ENCODE results near the gene PCNX3.
A peak's percentile ranks its signal among the peaks of the same experiment; 100 is the strongest.

PCNX3 gene

DNA sequence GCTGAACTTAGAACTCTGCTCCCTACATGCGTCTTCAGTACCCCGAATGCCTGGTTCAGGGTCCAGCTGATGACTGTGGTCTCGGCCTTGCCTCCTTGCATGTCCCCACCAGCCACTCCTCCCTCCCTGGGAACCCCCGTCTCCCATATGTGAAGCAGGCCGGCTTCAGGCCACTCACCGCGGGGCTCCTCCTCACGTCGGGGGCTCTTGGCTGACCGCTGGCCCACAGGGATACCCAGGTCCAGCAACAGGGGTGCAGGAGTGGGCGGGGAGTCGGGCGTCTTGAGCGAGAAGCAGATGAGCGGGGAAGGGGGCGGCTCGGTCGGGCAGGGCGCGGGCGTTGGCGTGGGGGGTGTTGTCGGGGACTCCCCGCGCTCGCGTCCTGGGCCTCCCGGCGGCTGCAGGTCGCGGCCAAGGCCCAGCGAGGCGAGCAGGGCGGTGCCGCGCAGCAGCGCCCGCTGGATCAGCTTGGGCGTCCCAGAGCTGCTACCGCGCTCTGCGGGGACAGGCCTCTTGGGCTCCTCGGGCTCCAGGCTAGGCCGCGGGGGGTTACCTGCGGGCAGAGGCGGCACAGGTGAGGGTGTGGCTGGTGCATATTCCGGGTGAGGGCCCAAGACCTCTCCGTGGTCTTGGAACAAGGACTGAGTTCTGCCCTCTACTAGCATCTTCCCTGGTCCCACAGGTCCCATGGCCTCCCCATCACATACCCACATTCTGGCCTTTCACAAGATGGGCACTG, 16.2 kb upstream of the PCNX3 start:
- DNase-seq = no peak

DNA sequence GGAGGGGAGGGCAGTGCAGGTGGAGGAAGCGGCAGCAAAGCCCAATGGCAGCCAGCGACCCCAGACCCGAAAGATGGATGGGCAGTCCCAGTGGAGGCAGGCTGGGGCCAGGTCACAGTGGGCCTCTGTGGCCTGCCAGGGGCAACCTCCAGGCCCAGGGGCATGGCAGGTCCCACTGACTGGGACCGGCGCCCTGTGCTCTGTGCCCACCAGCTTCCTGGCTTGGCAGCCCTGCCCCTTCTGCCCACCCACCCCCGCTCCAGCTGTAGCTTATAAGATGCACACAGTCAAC, 15.7 kb upstream of the PCNX3 start:
- DNase-seq = no peak

DNA sequence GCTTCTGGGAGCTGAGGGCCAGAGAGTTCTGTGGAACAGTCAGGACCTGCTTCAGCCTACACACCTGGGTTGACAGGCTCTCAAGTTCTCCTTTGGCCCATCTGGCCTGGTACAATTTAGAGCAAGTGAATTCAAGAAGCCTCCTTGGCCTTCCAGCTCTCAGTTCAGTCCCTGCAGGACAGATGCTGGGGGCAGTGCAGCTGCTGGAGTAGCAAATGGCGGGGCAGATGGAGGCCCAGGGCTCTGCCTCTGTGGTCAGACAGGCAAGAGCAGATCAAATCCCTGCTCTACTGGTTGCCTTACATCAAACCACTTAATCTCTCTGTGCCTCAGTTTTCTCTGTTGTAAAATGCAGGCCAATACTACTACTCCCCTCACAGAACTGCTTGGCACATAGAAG, 11.3 kb upstream of the PCNX3 start:
- DNase-seq = no peak

DNA sequence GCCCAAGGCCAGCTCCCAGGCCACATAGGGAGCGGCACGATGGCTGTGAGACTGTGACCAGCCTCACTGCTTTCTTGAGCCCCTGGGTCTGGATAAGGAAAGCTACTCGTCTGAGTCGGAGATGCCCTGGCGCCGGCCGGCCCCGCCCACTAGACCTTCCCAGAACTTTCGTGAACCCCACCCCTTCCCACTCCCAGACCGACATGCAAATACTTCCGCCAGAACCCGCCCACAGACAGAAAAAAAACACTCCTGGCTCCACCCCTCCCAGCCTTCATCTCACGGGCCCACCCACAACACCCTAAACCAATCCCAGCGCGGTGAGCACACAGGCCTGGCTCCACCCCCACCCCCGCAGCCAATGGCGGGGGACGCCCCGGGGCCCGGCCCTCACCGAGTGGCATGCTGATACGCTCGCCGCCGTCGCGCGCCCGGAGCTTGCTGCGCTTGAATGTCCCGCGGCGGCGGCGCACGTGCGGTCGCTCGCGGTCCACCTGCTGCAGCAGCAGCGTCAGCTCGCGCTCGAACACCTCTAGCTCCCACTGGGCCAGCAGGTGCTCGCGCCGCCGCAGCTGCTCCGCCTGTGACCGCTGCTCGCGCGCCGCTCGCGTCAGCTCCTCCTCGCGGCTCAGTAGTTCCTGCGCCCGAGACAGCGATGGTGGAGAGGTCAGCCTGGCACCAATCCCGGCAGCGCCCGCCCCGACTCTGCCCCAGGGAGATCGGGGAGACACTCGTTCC, 8.5 kb upstream of the PCNX3 start:
- no peak for DNase-seq

DNA sequence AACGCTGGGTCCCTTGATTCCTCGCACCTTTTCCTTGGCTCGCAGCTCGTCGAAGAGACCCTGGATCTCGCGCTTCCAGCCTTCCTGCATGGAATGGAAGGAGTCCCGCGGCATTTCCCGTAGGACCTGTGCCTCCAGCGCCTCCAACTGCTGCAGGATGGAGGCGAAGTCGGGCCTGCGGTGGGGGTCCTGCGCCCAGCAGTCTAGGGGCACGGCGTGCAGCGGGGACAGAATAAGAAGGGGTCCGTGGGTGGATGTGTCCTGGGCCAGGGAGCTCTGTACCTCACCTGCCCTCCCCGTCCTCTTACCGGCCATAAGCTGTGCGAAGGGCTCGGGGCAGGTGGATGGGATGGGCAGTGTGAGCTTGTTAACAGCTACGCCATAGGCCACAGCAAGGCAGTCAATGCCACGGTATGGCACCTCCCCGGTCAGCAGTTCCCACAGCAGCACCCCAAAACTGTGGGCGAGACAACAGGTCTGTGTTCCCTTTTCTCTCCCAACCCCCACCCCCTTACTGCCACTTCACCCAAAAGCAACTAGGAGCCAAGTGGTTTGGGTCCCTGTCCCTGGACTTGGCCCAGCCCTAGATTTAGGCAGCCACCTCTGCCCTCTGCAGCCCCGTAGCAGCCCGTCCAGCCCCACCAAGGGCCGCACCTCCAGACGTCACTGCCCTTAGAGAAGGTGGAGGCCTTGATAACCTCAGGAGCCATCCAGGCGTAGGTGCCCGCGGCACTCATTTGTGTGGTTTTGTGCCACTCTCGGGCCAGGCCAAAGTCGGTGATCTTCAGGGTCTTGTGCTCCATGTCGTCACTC, 7.8 kb upstream of the PCNX3 start:
- no peak for DNase-seq

DNA sequence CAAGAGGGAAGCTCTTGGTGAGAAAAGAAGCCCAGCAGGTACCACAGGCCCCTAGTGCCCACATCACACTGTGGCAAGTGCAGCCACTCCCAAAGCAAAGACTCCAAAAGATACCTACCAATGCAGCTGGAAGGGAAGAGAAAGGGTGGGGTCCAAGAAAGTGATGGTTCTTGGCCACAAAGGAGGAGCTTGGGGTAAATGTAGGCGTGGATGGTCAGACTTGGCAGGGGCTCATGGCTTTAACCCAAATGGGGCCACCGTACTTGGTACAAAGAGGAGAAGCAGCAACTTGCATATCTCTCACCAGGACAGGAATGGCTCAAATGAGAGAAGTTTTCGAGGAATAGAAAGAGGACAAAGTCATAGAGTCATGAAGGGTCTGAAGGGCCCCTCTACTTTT, 6.3 kb upstream of the PCNX3 start:
- DNase-seq = no peak

DNA sequence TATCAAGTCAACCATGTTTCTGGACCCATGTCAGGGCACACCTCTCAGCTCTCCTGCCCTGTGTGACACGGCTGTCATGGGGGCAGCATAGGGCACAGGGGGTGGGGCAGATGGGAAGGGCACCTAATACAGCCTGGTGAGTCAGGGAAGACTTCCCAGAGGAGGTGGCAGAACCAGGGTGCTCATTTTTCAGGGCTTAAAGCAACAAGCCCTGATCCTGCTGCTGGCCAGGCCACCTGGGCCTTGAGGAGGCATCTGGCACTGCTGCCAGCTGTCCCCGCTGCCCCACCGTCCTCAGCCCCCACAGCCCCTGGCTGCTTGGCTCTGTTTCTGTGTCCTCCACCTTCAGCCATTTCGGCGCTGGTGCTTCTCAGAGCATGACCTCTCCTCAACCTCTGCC, 5.9 kb upstream of the PCNX3 start:
- DNase-seq = no peak

DNA sequence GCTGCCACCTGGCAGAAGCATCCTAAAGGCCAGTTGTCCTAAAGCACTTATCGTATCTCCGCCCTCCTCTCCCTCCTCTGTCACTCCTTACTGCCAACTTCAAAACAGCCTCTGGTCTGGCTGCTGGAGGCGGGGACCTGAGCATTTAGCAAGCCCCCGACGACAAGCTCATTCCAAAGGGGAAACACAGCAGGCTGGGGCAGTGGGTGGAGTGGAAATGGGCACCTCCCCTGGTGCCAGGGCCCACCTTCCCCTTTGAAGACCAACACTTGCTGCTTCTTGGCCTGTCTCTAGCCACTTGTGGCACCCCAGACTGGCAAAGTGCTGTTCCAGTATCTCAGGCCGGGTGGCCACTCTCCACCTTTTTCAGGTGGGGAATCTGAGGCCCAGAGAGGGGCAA, 5.2 kb upstream of the PCNX3 start:
- DNase-seq = no peak

DNA sequence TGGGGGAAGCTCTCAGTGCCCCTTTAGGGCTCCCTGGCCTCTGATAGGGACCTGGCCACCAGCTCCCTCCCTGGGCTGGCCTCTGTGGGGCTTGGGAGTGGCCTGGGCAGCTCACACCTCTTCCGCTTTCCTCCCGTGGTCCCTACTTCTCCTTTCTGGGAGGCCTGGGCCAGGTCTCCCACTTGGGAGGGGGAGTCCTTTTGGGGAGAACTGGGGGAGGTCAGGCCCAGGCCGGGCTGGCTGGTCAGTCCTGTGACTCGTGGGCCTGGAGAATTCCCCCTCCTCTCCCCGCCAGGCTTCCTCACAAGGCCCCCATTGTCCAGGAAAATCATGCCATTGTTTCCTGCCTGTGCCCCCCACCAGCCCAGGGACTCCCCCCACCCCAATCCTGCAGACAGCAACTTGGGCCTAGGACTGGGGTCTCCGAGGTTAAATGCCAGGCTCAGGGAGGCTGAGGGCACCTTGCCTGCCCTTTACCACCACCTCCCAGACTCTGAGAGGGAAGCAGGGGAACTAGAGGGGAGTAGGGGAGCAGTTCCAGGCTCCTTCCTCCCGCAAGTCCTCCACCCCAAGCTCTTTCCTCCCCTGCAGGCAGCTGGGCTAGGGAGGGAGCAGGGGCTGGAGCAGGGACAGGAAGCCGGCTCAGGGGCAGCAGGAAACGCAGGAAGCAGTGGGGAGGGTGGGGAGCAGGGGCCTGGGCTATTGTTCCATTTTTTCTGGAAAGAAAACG, 4.4 kb upstream of the PCNX3 start:
- DNase-seq = no peak

DNA sequence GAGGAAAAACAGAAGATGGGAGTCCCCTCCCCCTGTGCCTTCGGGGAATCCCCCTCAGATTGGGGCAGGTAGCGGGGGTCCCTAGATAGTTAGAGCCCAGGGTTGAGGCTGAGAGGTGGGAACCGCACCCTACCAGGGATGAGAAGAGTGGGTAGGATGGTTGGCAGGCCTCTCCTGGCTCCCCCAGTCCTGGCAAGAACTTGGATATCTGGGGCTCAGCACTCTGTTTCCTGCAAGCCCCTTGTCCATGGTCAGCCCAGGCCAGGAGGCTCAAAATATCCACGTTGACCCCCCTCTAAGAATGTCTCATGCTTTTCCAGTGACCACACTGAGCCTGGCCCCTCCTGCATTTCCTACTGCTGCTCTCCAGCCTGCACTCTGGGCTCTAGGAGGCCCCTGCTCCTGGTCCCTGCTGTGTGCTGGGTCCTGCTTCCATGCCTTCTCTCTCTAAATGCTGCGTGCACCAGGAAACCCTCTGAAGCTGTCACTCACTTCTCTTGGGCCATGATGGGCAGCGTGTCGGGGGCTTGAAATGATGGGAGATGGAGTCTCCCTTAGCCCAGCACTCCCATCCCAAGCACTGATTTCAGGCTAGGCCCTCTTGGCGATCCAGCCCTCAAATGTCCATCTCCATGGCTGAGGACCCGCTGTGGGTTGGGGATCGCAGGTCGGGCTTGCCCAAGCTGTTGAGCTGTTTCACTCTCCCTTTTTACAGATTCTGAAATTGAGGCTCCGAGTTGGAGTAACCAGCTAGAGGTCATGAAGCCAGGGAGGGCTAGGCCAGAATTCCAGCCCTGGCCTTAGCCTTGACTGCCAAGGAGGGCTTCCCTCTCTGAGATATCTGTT, 3.6 kb upstream of the PCNX3 start:
- no peak for DNase-seq

DNA sequence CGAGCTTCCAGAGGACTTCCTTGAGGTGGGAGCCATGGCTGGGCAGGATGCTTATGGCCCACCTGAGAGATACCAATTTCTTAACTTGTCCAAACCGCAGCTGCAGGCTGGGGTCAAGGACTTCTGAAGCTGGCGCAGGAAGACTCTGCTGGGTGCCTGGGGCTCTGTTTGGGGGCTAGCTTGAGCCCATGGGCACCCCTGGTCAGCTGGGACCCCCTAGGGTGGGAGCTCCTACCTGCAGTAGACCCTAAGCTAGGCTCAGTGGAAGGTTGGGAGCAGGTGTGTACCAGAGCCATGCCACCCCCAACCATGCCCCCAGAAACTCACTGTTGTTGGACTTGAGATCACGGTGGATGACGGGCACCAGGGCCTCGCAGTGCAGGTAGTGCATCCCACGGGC, 2.9 kb upstream of the PCNX3 start:
- DNase-seq = no peak

DNA sequence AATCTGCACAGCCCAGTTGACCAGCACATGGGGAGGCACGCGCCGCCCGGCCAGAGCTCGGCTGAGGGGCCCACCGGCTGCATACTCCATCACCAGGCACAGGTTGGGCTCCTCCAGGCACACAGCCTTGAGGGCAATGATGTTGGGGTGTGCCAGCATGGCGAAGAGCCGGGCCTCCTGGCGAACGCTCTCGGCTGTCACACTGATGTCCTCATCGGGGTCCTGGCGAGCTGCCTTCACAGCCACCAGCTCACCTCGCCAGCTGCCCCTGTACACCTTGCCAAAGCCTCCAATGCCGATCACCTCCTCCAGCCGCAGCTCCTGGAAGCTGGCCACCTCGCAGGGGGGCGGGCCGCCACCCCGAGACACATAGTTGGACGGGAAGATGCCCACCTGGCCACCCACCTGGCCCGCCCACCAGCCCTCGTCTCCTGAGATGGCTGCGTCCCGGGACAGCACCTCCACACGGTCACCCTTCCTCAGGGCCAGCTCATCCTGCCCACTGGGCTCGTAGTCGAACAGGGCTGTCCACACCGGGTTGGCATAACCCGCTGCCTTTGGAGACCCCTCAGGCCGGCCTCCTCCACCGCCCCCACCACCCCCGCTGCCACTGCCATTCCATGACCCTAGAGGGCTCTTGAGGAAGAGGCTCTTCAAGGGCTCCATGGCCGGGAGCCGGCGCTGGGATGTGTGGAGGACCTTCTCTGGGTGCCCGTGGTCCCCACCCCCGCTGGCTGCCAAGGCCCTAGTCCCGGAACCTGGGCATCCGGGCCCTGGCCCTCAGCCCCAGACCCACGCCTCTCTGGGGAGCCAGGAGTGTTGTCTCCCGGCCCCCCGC, 2.3 kb upstream of the PCNX3 start:
- DNase-seq = no peak

DNA sequence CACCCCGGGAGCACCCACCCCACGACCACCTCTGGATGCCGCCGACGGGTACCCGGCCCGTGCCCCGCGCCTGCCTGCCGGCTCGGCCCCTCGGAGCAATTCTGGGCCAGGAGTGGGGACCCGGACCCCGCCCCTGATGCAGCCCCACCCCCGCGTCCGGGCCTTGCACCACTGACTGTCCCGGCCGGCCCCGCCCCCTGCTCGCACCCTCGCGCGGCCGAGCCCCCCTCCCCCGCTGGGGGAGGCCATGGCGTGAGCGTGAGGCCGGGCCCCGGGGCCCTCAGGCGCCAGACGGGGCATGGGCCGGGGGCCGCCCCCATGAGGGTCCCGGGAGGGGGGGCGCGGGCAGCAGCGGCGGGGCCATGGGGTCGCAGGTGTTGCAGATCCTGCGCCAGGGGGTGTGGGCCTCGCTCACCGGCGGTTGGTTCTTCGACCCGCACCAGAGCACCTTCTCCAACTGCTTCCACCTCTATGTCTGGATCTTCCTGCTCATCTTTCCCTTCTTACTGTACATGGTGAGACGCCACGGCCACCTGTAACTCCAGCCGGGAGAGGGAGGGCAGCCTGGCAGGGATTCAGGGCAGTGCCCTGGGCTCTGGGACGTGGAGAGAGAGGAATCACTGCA, 486 bp downstream of the PCNX3 start:
- DNase-seq = peak; percentile 57

DNA sequence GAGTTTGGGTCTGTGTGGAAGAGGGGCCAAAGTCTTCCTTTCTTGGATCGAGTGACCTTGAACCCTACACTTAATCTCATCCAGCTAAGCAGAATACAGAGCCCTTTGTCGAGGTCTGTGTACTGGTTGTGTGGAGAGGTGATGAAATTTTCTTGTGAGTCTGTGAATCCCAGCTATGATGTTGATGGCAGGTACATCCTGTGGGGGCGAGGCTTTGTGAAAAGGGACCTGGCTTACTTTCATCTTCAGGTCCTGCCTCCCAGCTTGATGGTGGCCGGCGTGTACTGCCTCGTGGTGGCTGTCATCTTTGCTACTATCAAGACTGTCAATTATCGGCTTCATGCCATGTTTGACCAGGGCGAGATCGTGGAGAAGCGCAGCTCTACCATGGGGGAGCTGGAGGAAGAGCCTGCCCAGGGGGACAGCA, 1.0 kb downstream of the PCNX3 start:
- no peak for DNase-seq

DNA sequence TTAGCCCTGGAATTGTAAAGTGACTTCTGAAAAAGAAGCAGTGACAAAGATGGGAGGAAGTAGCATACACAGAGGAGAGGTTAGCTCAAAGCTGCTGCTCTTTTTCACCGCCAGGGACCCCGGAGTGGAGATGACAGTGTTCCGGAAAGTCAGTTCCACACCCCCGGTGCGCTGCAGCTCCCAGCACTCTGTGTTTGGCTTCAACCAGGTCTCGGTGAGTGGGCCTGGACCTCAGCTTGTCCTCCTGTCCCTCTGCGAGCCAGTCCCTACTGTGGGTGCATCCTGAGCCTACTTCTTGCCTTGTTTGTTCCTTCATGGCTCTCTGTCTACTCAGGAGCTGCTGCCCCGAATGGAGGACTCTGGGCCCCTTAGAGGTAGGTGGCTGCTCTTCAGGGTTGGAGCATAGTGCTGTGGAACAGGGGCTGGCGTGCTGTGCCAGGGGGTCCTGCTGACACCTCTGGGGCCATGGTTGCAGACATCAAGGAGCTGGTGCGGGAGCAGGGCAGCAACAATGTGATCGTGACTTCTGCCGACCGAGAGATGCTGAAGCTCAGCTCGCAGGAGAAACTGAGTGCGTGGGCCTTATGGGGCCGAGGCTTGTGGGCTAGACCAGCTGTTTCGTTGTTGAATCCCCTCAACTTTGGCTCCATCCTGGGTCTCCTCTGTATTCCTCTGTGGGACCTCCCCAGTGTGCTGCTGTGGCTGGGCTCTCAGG, 1.7 kb downstream of the PCNX3 start:
- DNase-seq = no peak

DNA sequence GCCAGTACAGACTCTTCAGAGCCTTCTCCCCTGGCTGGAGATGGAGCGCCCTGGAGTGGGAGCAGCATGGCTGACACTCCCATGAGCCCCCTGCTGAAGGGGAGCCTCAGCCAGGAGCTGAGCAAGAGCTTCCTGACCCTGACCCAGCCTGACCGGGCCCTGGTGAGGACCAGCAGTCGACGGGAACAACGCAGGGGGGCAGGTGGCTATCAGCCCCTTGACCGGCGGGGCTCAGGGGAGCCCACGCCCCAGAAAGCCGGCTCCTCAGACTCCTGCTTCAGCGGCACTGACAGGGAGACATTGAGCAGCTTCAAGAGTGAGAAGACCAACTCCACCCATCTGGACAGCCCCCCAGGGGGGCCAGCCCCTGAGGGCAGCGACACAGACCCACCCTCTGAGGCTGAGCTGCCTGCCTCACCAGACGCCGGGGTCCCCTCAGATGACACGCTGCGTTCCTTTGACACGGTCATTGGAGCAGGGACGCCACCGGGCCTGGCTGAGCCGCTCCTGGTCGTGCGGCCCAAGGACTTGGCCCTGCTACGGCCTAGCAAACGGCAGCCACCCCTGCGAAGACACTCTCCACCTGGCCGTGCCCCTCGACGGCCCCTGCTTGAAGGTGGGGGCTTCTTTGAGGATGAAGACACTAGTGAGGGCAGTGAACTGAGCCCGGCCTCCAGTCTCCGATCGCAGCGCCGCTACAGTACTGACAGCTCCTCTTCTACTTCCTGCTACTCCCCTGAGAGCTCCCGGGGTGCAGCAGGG, 2.6 kb downstream of the PCNX3 start:
- no peak for DNase-seq

DNA sequence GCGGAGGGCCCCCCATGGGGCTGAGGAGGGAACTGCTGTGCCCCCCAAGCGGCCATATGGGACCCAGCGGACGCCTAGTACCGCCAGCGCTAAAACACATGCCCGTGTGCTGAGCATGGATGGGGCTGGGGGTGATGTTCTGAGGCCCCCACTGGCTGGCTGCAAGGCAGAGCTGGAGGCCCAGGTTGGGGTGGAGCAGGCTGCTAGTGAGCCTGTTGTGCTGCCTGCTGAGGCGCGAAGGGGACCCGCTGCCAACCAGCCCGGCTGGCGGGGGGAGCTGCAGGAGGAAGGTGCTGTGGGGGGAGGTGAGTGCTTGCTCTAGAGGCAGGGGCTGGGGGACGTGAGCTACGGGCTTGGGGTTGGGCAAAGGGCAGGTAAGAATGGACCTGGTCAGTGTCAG, 3.2 kb downstream of the PCNX3 start:
- DNase-seq = no peak

DNA sequence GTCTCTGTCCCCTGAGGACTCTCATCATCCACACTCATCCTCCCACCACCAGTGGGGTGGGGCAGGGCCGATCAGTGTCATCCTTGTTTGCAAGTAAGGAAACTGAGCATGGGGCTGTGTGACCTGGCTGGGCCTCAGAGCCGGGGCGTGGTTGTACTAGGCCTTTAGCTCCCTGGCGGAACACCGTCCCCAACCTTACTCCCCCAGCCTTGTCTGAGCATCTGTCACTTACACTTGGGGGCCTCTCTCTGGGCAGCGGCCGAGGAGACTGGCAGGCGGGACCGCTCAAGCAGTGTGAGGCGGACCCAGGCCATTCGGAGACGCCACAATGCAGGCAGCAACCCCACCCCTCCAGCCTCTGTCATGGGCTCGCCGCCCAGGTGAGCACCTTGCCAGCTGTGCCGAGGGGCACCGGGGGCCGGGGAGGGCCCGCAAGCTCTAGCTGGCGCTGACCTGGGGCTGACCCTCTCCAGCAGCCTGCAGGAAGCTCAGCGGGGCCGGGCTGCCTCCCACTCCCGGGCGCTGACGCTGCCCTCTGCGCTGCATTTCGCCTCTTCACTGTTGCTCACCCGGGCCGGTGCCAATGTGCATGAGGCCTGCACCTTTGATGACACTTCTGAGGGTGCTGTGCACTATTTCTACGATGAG, 3.8 kb downstream of the PCNX3 start:
- no peak for DNase-seq

DNA sequence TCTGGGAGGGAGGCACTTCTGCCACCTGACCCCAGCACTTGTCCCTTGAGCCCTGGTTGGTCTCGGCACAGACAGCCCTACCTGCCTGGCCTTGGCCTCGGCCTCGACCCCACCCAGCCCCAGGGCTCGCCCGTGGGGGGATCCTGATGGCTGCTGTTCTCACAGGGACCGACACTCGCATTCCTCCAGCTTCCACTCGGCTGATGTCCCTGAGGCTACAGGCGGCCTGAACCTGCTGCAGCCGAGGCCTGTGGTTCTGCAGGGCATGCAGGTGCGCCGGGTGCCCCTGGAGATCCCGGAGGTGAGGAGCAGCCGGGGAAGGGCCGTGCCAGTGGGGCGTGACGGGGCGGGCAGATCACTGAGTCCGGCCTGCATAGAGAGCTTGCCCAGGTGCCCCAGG, 5.1 kb downstream of the PCNX3 start:
- DNase-seq = no peak

Data from NCI-H510A (cell line).